Vagina (tissue), 2 donors: Measurements from ENCODE around the gene RPLP2. TPM values are rescaled to one million over a fixed set of nuclear protein-coding genes. Genes with fewer than 3 reads are reported as not detected.

Experiments used
- DNase-seq, 2 donors: peaks; one replicate each; pipeline ENCODE4 v3.0.0-alpha.2; 2017; ENCODE audit errors: extremely low spot score in 2 of 2
- H3K27ac ChIP-seq: fragments of 200-600 bp; sonication (generic); one replicate; pipeline ENCODE4 v1.5.1; 2019
- H3K27me3 ChIP-seq: fragments of 200-600 bp; sonication (generic); one replicate; pipeline ENCODE4 v1.5.1; 2019
- H3K36me3 ChIP-seq, 2 donors: fragments of 200-600 bp; sonication (generic); one replicate each; pipeline ENCODE4 v1.5.1; 2017 to 2019
- H3K4me1 ChIP-seq: fragments of 200-600 bp; sonication (generic); one replicate; pipeline ENCODE4 v1.5.1; 2019
- H3K4me3 ChIP-seq, 2 donors: fragments of 200-600 bp; sonication (generic); 1 replicate in 1 of 2; 2 replicates in 1 of 2; pipeline ENCODE4 v1.5.1; 2016 to 2019
- H3K9me3 ChIP-seq: fragments of 200-600 bp; sonication (generic); one replicate; pipeline ENCODE4 v1.5.1; 2019
- CTCF ChIP-seq, 3 experiments: fragments of 450-650 bp in 2 of 3; fragments of 200-600 bp in 1 of 3; sonication (generic) in 1 of 3; IDR thresholded peaks; one replicate each; pipeline ENCODE4 v1.5.1; 2017 to 2019; ENCODE audit warnings: antibody characterized with exemption in 3 of 3, mild to moderate bottlenecking in 2 of 3, moderate library complexity in 2 of 3
- POLR2A ChIP-seq, 2 donors: fragments of 450-650 bp; IDR thresholded peaks; one replicate each; pipeline ENCODE4 v1.6.1; 2017; ENCODE audit warnings: antibody characterized with exemption in 2 of 2, mild to moderate bottlenecking in 2 of 2, moderate library complexity in 2 of 2
- POLR2AphosphoS5 ChIP-seq, 2 donors: sonication (generic); formaldehyde crosslinking; IDR thresholded peaks; one replicate each; pipeline ENCODE4 v1.9.0; 2017; ENCODE audit warnings: antibody characterized with exemption in 2 of 2, mild to moderate bottlenecking in 2 of 2, low read depth in 1 of 2; ENCODE audit not compliant: insufficient read depth in 1 of 2
- intact Hi-C: fragments of 100-400 bp; cut with DNase I; formaldehyde crosslinking; loops from one replicate; pipeline ENCODE4 v1.15.1; 2023
- total RNA-seq: library from RNA; depleted of rRNA; stranded (reverse); fragments of >200 nt; gene quantifications from one replicate; pipeline ENCODE4 v1.2.3, GENCODE V29; 2016

RPLP2 gene
- total RNA-seq, 1 donor from 2014 or later = 1,068 TPM

GRCh38 chr11:818396-819128, 8.8 kb downstream of the RPLP2 start, which contains the start of gene PNPLA2:
TSS of gene PNPLA2 (plus strand) at chr11:818914. CDS start at chr11:819719, 805 bp downstream.
- H3K27ac ChIP-seq = peak within 1 kb of the TSS; percentile 89
- intact Hi-C loops = no loop called here
- peaks cover 35% of the 10 kb centered on the region for H3K4me1 ChIP-seq
- H3K9me3 ChIP-seq = no peaks in the 10 kb centered on the region
- no peak for DNase-seq
- peak within 1 kb of the TSS; percentile 95 to 98 for H3K4me3 ChIP-seq
- peaks cover 0 to 13% of the 10 kb centered on the region in 2 donors for H3K36me3 ChIP-seq
- TF ChIP-seq CTCF (IDR thresholded peaks at IDR 0.05) = no peak
- TF ChIP-seq POLR2AphosphoS5 (IDR thresholded peaks at IDR 0.05; ENCODE audit: insufficient read depth in 1 of 2, low read depth in 1 of 2) = peak in 1 of 2 donors; percentile 74
- no peaks in the 10 kb centered on the region for H3K27me3 ChIP-seq

GRCh38 chr11:819129-819931, 9.6 kb downstream of the RPLP2 start:
- Histone ChIP-seq H3K4me1 (peaks cover 35% of the 10 kb centered on the region), H3K27ac (peak overlapping the region; percentile 89), H3K36me3 (peaks cover 0 to 17% of the 10 kb centered on the region in 2 donors), H3K4me3 (peak overlapping the region; percentile 95 to 98), H3K9me3 (no peaks in the 10 kb centered on the region), H3K27me3 (no peaks in the 10 kb centered on the region)
- TF ChIP-seq POLR2A (IDR thresholded peaks at IDR 0.05) (peak in 1 of 2 donors; percentile 81), CTCF (IDR thresholded peaks at IDR 0.05) (no peak), POLR2AphosphoS5 (IDR thresholded peaks at IDR 0.05; ENCODE audit: insufficient read depth in 1 of 2, low read depth in 1 of 2) (peak in 1 of 2 donors; percentile 61)
- intact Hi-C loops = no loop called here
- no peak for DNase-seq

- DNase-seq = no peak
- intact Hi-C loops = no loop called here
- Histone ChIP-seq H3K27ac (peak overlapping the region; percentile 89), H3K4me3 (peak overlapping the region; percentile 95 to 98), H3K4me1 (peaks cover 35% of the 10 kb centered on the region), H3K36me3 (peaks cover 0 to 25% of the 10 kb centered on the region in 2 donors), H3K27me3 (no peaks in the 10 kb centered on the region), H3K9me3 (no peaks in the 10 kb centered on the region)
- TF ChIP-seq POLR2AphosphoS5 (IDR thresholded peaks at IDR 0.05; ENCODE audit: insufficient read depth in 1 of 2, low read depth in 1 of 2) = peak; percentile 22 to 41
- no peak for TF ChIP-seq CTCF (IDR thresholded peaks at IDR 0.05)
- TF ChIP-seq POLR2A (IDR thresholded peaks at IDR 0.05) = no peak
Observed at GRCh38 chr11:819943-820649, 10.3 kb downstream of the RPLP2 start.

GRCh38 chr11:820655-821511, 11.1 kb downstream of the RPLP2 start:
- H3K27ac ChIP-seq = peak overlapping the region; percentile 89
- H3K9me3 ChIP-seq = no peaks in the 10 kb centered on the region
- TF ChIP-seq POLR2A (IDR thresholded peaks at IDR 0.05) (no peak), CTCF (IDR thresholded peaks at IDR 0.05) (no peak), POLR2AphosphoS5 (IDR thresholded peaks at IDR 0.05; ENCODE audit: insufficient read depth in 1 of 2, low read depth in 1 of 2) (peak in 1 of 2 donors; percentile 23)
- DNase-seq = no peak
- intact Hi-C loops = no loop called here
- peaks cover 35% of the 10 kb centered on the region for H3K4me1 ChIP-seq
- H3K36me3 ChIP-seq = peaks cover 0 to 28% of the 10 kb centered on the region in 2 donors
- H3K27me3 ChIP-seq = no peaks in the 10 kb centered on the region
- H3K4me3 ChIP-seq = peak overlapping the region; percentile 95 to 98
